Prostate gland (tissue), 2 donors: ENCODE results near the gene ZNF232. TPM values are rescaled to one million over a fixed set of nuclear protein-coding genes. Genes with fewer than 3 reads are reported as not detected.
A peak's percentile ranks its signal among the peaks of the same experiment; 100 is the strongest.
"Not testable (repeated sequence)": the region's sequence is repeated elsewhere in the genome, so short reads cannot be mapped to it uniquely, and the experiment has no call there.

Experiments used
- DNase-seq: peaks from one replicate; pipeline ENCODE4 v3.0.0-alpha.2; 2019; ENCODE audit warnings: low spot score
- H3K27ac ChIP-seq, 2 donors: fragments of 200-600 bp; sonication (generic); 2 replicates each; pipeline ENCODE4 v1.5.1; 2017 to 2019
- H3K27me3 ChIP-seq: fragments of 200-600 bp; sonication (generic); replicated peaks from 2 replicates; pipeline ENCODE4 v1.5.1; 2019; ENCODE audit not compliant: insufficient read depth
- H3K36me3 ChIP-seq, 2 donors: fragments of 200-600 bp; sonication (generic); 1 replicate in 1 of 2; 2 replicates in 1 of 2; pipeline versions ENCODE4 v1.5.1 to v1.8.1; 2017 to 2019
- H3K4me1 ChIP-seq: fragments of 200-600 bp; sonication (generic); replicated peaks from 2 replicates; pipeline ENCODE4 v1.5.1; 2019
- H3K4me3 ChIP-seq, 2 donors: fragments of 200-600 bp; sonication (generic); 2 replicates each; pipeline ENCODE4 v1.5.1; 2017 to 2019
- H3K9me3 ChIP-seq: fragments of 200-600 bp; sonication (generic); 2 replicates; pipeline ENCODE4 v1.5.1; 2017
- CTCF ChIP-seq, 4 experiments: fragments of 200-600 bp in 2 of 4; fragments of 450-650 bp in 2 of 4; sonication (generic) in 2 of 4; IDR thresholded peaks; 1 replicate in 3 of 4; 2 replicates in 1 of 4; pipeline ENCODE4 v1.5.1; 2016 to 2019; ENCODE audit warnings: antibody characterized with exemption in 4 of 4, mild to moderate bottlenecking in 2 of 4, moderate library complexity in 2 of 4
- POLR2A ChIP-seq: fragments of 450-650 bp; IDR thresholded peaks from one replicate; pipeline ENCODE4 v1.6.1; 2016; ENCODE audit warnings: antibody characterized with exemption, mild to moderate bottlenecking
- POLR2AphosphoS5 ChIP-seq: sonication (generic); formaldehyde crosslinking; IDR thresholded peaks from one replicate; pipeline ENCODE4 v1.6.1; 2017; ENCODE audit warnings: antibody characterized with exemption
- WGBS: methylation state at CpG from one replicate; pipeline ENCODE4 v1.1.5; 2018; 5-methylcytosine and 5-hydroxymethylcytosine counted together
- intact Hi-C: fragments of 100-400 bp; cut with DNase I; formaldehyde crosslinking; loops from one replicate; pipeline ENCODE4 v1.14.2; 2022
- small RNA-seq, 2 donors: library from RNA; depleted of rRNA; stranded (forward); fragments of <200 nt; gene quantifications; one replicate each; pipeline ENCODE3, GENCODE V24; 2016
- total RNA-seq, 2 donors: library from RNA; depleted of rRNA; stranded (reverse); fragments of >200 nt; gene quantifications; one replicate each; pipeline ENCODE4 v1.1.0, GENCODE V29; 2016

The ZNF232 gene
- total RNA-seq, 2 donors from 2014 or later = 14.3 TPM

GRCh38 chr17:5077781-5078105 lies 33.9 kb downstream of the ZNF232 start:
- WGBS = 5% methylated on average over 14 of the region's 14 CpGs
- Histone ChIP-seq H3K36me3 (no peaks in the 10 kb centered on the region), H3K4me1 (no peaks in the 10 kb centered on the region), H3K4me3 (peak overlapping the region; percentile 68 to 76), H3K27ac (peak overlapping the region; percentile 62 to 64), H3K27me3 (no peaks in the 10 kb centered on the region), H3K9me3 (no peaks in the 10 kb centered on the region)
- no peak for DNase-seq
- TF ChIP-seq POLR2A (no peak), POLR2AphosphoS5 (no peak), CTCF (IDR thresholded peaks at IDR 0.05) (no peak)
- intact Hi-C loops = no loop called here

DNA sequence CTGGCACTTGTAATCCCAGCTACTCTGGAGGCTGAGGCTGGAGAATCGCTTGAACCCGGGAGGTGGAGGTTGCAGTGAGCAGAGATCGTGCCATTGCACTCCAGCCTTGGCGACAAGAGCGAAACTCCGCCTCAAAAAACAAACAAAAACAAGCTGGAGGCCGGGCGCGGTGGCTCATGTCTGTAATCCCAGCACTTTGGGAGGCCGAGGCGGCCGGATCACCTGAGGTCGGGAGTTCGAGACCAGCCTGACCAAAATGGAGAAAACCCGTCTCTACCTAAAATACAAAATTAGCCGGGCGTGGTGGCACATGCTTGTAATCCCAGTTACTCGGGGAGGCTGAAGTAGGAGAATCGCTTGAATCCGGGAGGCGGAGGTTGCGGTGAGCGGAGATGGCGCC lies 34.4 kb downstream of the ZNF232 start:
- WGBS = 96% methylated on average over 24 of the region's 24 CpGs
- H3K36me3 ChIP-seq, H3K27me3 ChIP-seq, DNase-seq, H3K4me1 ChIP-seq, H3K27ac ChIP-seq, intact Hi-C loops, H3K9me3 ChIP-seq: not testable (repeated sequence)
- H3K4me3 ChIP-seq = peak overlapping the region; percentile 68 to 76

- H3K4me1 ChIP-seq, H3K36me3 ChIP-seq, H3K4me3 ChIP-seq, DNase-seq, H3K27ac ChIP-seq, intact Hi-C loops, H3K27me3 ChIP-seq, H3K9me3 ChIP-seq: not testable (repeated sequence)
- 76% methylated on average over 5 of the region's 5 CpGs for WGBS
Observed at GRCh38 chr17:5075472-5075871, 36.2 kb downstream of the ZNF232 start.

DNA sequence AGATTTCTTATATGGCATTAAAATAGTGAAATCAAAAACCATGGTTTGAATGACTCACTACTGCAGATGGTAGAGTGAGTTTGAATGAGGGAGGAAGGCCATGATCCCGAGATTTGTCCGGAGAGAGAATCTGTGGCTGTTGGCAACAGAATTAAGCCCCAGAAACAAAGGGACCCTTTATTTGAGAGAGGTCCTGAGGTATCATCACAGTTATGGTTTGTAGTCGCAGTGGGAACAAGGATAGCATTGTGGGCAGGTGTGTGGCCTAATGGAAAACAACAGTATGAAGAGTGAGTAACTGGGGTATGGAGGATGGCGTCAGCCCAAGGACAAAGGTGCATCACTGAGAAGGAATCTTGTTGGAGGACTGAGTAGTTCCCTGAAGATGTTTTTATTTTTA lies 42.0 kb downstream of the ZNF232 start:
- H3K27ac ChIP-seq = no peak overlapping the region
- 64% methylated on average over 4 of the region's 4 CpGs for WGBS
- TF ChIP-seq POLR2AphosphoS5 (no peak), POLR2A (no peak), CTCF (IDR thresholded peaks at IDR 0.05) (no peak)
- no peaks in the 10 kb centered on the region for H3K4me1 ChIP-seq
- H3K27me3 ChIP-seq = no peaks in the 10 kb centered on the region
- no peak overlapping the region for H3K4me3 ChIP-seq
- no peak for DNase-seq
- intact Hi-C loops = no loop called here
- no peaks in the 10 kb centered on the region for H3K9me3 ChIP-seq
- H3K36me3 ChIP-seq = no peaks in the 10 kb centered on the region

DNA sequence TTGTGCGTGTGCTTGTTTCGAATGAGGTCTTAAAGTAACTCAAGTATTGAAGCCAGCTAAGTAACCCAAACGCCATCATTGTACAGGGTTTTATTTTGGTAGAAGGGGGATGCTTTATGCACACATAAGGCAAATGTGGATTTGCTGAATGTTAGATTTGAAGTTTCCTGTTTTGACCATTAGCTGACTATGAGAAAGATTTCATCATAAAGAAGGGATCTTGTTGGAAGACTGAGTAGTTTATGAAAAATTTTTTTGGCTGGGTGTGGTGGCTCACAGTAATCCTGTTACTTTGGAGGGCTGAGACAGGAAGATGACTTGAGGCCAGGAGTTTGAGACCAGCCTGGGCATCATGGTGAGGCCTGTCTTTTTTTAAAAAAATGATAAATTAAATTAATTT lies 43.4 kb downstream of the ZNF232 start:
- Histone ChIP-seq H3K27ac (no peak overlapping the region), H3K27me3 (no peaks in the 10 kb centered on the region), H3K4me3 (no peak overlapping the region), H3K4me1 (no peaks in the 10 kb centered on the region), H3K36me3 (no peaks in the 10 kb centered on the region), H3K9me3 (no peaks in the 10 kb centered on the region)
- intact Hi-C loops = no loop called here
- WGBS = 90% methylated on average over 3 of the region's 3 CpGs
- no peak for DNase-seq
- TF ChIP-seq CTCF (IDR thresholded peaks at IDR 0.05) = no peak
- TF ChIP-seq POLR2AphosphoS5 = no peak
- no peak for TF ChIP-seq POLR2A

- 28% methylated on average over 1 of the region's 1 CpG for WGBS
- DNase-seq = no peak
- Histone ChIP-seq H3K27me3 (no peaks in the 10 kb centered on the region), H3K27ac (no peak overlapping the region), H3K4me1 (no peaks in the 10 kb centered on the region), H3K36me3 (no peaks in the 10 kb centered on the region), H3K4me3 (no peak overlapping the region), H3K9me3 (no peaks in the 10 kb centered on the region)
- intact Hi-C loops = no loop called here
- TF ChIP-seq POLR2AphosphoS5 = no peak
- TF ChIP-seq POLR2A = no peak
- no peak for TF ChIP-seq CTCF (IDR thresholded peaks at IDR 0.05)
Observed at GRCh38 chr17:5065227-5065744, 46.4 kb downstream of the ZNF232 start.

Small RNAs within 50 kb of the gene (small RNA-seq; reads per million reads assigned to genes)
- 0 reads per million in 2 donors for gene AC012146.4

Other genes starting within 250 kb of the ZNF232 start
- gene C17orf107, start 212.3 kb downstream of the ZNF232 start, total RNA-seq = 10 to 100 TPM in 1 of 2 donors, 1 to 10 TPM in 1; 2.4 to 15.4 TPM
- gene CHRNE, start 208.8 kb downstream of the ZNF232 start, total RNA-seq = 1 to 10 TPM in 1 of 2 donors, under 1 TPM in 1; 0.64 to 1.0 TPM
- gene GP1BA, start 179.6 kb downstream of the ZNF232 start, total RNA-seq = not detected
- 10 to 100 TPM; 40.5 to 68.0 TPM for gene SLC25A11, start 171.8 kb downstream of the ZNF232 start, total RNA-seq
- gene RNF167, start 171.6 kb downstream of the ZNF232 start, total RNA-seq = 100 to 1,000 TPM in 1 of 2 donors, 10 to 100 TPM in 1; 78.7 to 138 TPM
- 1,000 to 10,000 TPM in 1 of 2 donors, 100 to 1,000 TPM in 1; 646 to 1,039 TPM for gene PFN1, start 163.3 kb downstream of the ZNF232 start, total RNA-seq
- gene ENO3, start 160.8 kb downstream of the ZNF232 start, total RNA-seq = 10 to 100 TPM in 1 of 2 donors, 1 to 10 TPM in 1; 9.7 to 10.2 TPM
- 10 to 100 TPM; 54.2 to 72.0 TPM for gene SPAG7, start 144.1 kb downstream of the ZNF232 start, total RNA-seq
- 10 to 100 TPM; 13.6 to 40.2 TPM for gene CAMTA2, start 124.2 kb downstream of the ZNF232 start, total RNA-seq
- gene INCA1, start 114.4 kb downstream of the ZNF232 start, total RNA-seq = 1 to 10 TPM; 2.5 to 8.4 TPM
- gene KIF1C, start 113.9 kb downstream of the ZNF232 start, total RNA-seq = 10 to 100 TPM; 59.5 to 88.9 TPM
- 1 to 10 TPM; 1.6 to 1.7 TPM for gene SLC52A1, start 76.5 kb downstream of the ZNF232 start, total RNA-seq
- gene ZFP3, start 33.4 kb downstream of the ZNF232 start, total RNA-seq = 1 to 10 TPM; 5.4 to 8.5 TPM
- gene USP6, start 4.2 kb upstream of the ZNF232 start, total RNA-seq = 1 to 10 TPM; 1.4 to 6.8 TPM
- gene ZNF594, start 80.0 kb upstream of the ZNF232 start, total RNA-seq = 10 to 100 TPM; 20.3 to 33.2 TPM
- gene SCIMP, start 123.0 kb upstream of the ZNF232 start, total RNA-seq = 1 to 10 TPM in 1 of 2 donors, under 1 TPM in 1; 0.68 to 2.3 TPM
- 10 to 100 TPM; 38.9 to 54.7 TPM for gene RABEP1, start 170.4 kb upstream of the ZNF232 start, total RNA-seq